Tibial artery (tissue), 4 donors: ENCODE measurements around the gene MAST4.

Experiments used
- DNase-seq, 2 donors: peaks; one replicate each; pipeline ENCODE4 v3.0.0-alpha.2; 2019
- H3K27ac ChIP-seq, 2 donors: fragments of 200-600 bp; sonication (generic) in 1 of 2; 1 replicate in 1 of 2; 2 replicates in 1 of 2; pipeline ENCODE4 v1.5.1; 2018 to 2019; ENCODE audit warnings: mild to moderate bottlenecking in 1 of 2
- H3K27me3 ChIP-seq, 2 donors: fragments of 200-600 bp; sonication (generic) in 1 of 2; one replicate each; pipeline versions ENCODE4 v1.5.1 to v1.6.0; 2016 to 2019
- H3K36me3 ChIP-seq, 3 donors: fragments of 200-600 bp; sonication (generic) in 2 of 3; one replicate each; pipeline ENCODE4 v1.5.1; 2016 to 2019; ENCODE audit warnings: mild to moderate bottlenecking in 2 of 3
- H3K4me1 ChIP-seq, 4 donors: fragments of 200-600 bp; sonication (generic) in 2 of 4; 1 replicate in 3 of 4; 2 replicates in 1 of 4; pipeline ENCODE4 v1.5.1; 2016 to 2019
- H3K4me3 ChIP-seq, 2 donors: fragments of 200-600 bp; sonication (generic) in 1 of 2; 1 replicate in 1 of 2; 2 replicates in 1 of 2; pipeline ENCODE4 v1.5.1; 2018 to 2019; ENCODE audit warnings: mild to moderate bottlenecking in 2 of 2
- H3K9me3 ChIP-seq, 3 donors: fragments of 200-600 bp; sonication (generic) in 1 of 3; one replicate each; pipeline ENCODE4 v1.5.1; 2016 to 2019
- CTCF ChIP-seq, 2 experiments: fragments of 200-600 bp in 1 of 2; fragments of 450-650 bp in 1 of 2; IDR thresholded peaks; one replicate each; pipeline ENCODE4 v1.5.1; 2017 to 2019; ENCODE audit warnings: antibody characterized with exemption in 2 of 2, mild to moderate bottlenecking in 1 of 2, moderate library complexity in 1 of 2
- intact Hi-C: fragments of 100-400 bp; cut with DNase I; formaldehyde crosslinking; loops from one replicate; pipeline ENCODE4 v1.15.0; 2023; ENCODE audit warnings: low total_unique reads

MAST4 gene

DNA sequence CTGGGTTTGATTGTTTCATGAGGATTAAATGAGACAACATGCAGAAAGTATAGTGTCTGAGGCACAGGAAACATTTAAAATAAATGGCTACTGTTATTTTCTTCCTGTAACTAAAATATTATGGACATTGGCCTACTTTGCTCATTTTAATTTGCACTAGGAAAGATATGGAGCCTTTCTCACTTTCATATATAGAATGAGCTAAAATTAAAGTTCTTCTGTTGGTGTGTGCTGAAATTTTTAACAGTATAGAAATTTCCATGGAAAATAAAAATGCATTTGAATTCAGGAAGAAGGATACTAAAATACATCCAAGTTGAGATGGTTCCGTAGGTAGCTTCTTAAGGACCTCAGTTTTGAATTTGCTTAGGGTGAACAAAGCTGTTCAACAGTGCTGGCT lies 131.9 kb downstream of the MAST4 start:
- Histone ChIP-seq H3K36me3 (no peaks in the 10 kb centered on the region), H3K27ac (no peak overlapping the region), H3K27me3 (no peaks in the 10 kb centered on the region), H3K9me3 (no peaks in the 10 kb centered on the region), H3K4me1 (no peaks in the 10 kb centered on the region), H3K4me3 (no peak overlapping the region)
- DNase-seq = no peak
- intact Hi-C loops = no loop called here
- no peak for TF ChIP-seq CTCF (IDR thresholded peaks at IDR 0.05)

- H3K9me3 ChIP-seq = no peaks in the 10 kb centered on the region
- H3K4me1 ChIP-seq = no peaks in the 10 kb centered on the region
- TF ChIP-seq CTCF (IDR thresholded peaks at IDR 0.05) = no peak
- intact Hi-C loops = no loop called here
- no peaks in the 10 kb centered on the region for H3K27me3 ChIP-seq
- DNase-seq = no peak
- no peaks in the 10 kb centered on the region for H3K36me3 ChIP-seq
- H3K4me3 ChIP-seq = no peak overlapping the region
- H3K27ac ChIP-seq = no peak overlapping the region
Observed at GRCh38 chr5:66737096-66737495, 140.9 kb downstream of the MAST4 start.

DNA sequence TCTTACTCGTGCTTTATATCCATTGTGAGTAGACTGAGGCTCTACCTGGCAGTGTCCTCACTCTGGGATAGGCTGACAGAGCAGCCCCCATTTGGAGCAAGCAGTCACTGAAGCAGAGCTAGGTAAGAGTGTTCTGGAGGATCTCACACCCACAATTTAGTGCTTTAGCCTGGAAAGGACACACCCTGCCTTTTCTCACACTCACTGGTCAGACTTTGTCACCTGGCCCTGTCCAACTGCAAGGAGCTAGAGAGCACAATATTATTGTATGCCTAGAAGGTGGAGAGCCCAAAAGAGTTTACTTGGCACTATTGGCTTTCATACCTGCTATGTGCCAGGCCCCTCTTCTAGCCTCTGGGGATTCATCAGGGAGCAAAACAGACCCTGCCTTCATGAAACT lies 141.9 kb downstream of the MAST4 start:
- DNase-seq = no peak
- no peak for TF ChIP-seq CTCF (IDR thresholded peaks at IDR 0.05)
- Histone ChIP-seq H3K4me3 (no peak overlapping the region), H3K4me1 (peaks cover 0 to 3% (median 0%) of the 10 kb centered on the region in 4 donors), H3K36me3 (no peaks in the 10 kb centered on the region), H3K27ac (no peak overlapping the region), H3K27me3 (no peaks in the 10 kb centered on the region), H3K9me3 (no peaks in the 10 kb centered on the region)
- intact Hi-C loops = no loop called here

- H3K27me3 ChIP-seq = no peaks in the 10 kb centered on the region
- no peak overlapping the region for H3K4me3 ChIP-seq
- intact Hi-C loops = no loop called here
- no peaks in the 10 kb centered on the region for H3K9me3 ChIP-seq
- TF ChIP-seq CTCF (IDR thresholded peaks at IDR 0.05) = no peak
- H3K27ac ChIP-seq = no peak overlapping the region
- H3K36me3 ChIP-seq = no peaks in the 10 kb centered on the region
- no peak for DNase-seq
- peaks cover 0 to 3% (median 0%) of the 10 kb centered on the region in 4 donors for H3K4me1 ChIP-seq
Observed at GRCh38 chr5:66739021-66739420, 142.8 kb downstream of the MAST4 start.

GRCh38 chr5:66739951-66740350 lies 143.8 kb downstream of the MAST4 start:
- Histone ChIP-seq H3K36me3 (no peaks in the 10 kb centered on the region), H3K4me3 (no peak overlapping the region), H3K27me3 (no peaks in the 10 kb centered on the region), H3K27ac (no peak overlapping the region), H3K4me1 (peaks cover 0 to 3% (median 0%) of the 10 kb centered on the region in 4 donors), H3K9me3 (no peaks in the 10 kb centered on the region)
- no peak for TF ChIP-seq CTCF (IDR thresholded peaks at IDR 0.05)
- intact Hi-C loops = no loop called here
- DNase-seq = no peak

DNA sequence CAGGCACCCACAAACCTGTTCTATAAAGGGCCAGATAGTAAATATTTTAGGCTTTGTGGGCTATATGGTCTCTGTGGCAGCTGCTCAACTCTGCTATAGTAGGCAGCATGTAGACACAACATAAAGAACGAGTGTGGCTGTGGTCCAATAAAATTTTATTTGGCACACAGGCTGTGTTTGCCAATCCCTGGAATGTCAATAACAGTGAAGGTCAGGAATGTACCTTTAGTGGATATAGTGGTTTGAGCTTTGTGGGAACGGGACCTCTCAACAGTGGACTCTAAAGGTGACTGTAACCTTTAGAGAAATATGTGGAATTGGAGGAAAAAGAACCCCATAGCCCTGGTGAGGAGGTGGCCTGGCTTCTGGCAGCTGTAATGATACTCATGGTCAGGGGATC lies 145.2 kb downstream of the MAST4 start:
- Histone ChIP-seq H3K36me3 (no peaks in the 10 kb centered on the region), H3K27ac (no peak overlapping the region), H3K4me1 (peaks cover 0 to 3% (median 0%) of the 10 kb centered on the region in 4 donors), H3K27me3 (no peaks in the 10 kb centered on the region), H3K9me3 (no peaks in the 10 kb centered on the region), H3K4me3 (no peak overlapping the region)
- TF ChIP-seq CTCF (IDR thresholded peaks at IDR 0.05) = no peak
- intact Hi-C loops = no loop called here
- no peak for DNase-seq
